GM19239 (cell line): ENCODE results near the gene DNMT3A.
A peak's percentile ranks its signal among the peaks of the same experiment; 100 is the strongest.
"Not testable (repeated sequence)": the region's sequence is repeated elsewhere in the genome, so short reads cannot be mapped to it uniquely, and the experiment has no call there.

Experiments used
- DNase-seq: peaks from one replicate; pipeline ENCODE4 v3.0.0; 2011; ENCODE audit warnings: low spot score; ENCODE audit not compliant: insufficient read length
- FAIRE-seq: peaks from 2 replicates; lab custom pipeline; 2011; peaks lifted over from hg19 to GRCh38; lab: Jason Lieb, UNC

DNMT3A gene

GRCh38 chr2:25222477-25223121, 119.1 kb downstream of the DNMT3A start:
- peak; percentile 39 for FAIRE-seq
- DNase-seq = no peak

DNA sequence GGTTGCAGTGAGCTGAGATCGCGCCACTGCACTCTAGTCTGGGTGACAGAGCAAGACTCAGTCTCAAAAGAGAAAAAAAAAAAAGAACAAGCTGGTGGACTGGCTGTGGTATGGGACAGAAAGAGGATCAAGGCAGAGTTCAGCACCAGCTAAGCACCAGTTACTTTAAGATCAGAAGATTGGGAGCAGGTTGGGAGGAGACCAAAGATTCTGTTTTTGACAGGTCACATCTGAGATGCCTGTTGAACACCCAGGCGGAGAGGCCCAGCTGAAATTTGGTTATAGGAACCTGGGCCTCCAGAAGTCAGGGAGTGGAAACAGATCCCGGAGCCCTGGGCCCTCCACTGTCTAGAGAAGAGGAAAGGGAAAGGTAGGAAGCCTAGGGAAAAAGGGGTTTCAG, 120.1 kb downstream of the DNMT3A start:
- DNase-seq = no peak
- no peak for FAIRE-seq

DNA sequence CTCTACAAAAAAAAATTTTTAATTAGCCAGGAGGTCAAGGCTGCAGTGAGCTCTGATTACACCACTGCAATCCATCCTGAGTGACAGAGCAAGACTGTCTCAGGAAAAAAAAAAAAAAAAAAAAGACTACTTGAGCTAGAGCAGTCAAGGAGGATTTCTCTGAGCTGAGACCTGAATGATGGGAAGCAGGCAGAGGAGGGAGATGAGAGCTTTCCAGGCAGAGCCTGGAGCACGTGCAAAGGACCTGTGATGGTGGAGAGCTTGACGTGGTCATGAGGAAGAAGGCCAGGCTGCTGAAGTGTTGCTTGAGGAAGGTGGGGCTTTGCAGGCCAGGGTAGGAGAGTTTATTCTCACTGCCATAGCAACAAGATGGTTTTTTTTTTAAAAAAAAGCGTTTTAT, 121.4 kb downstream of the DNMT3A start:
- no peak for FAIRE-seq
- no peak for DNase-seq

GRCh38 chr2:25219621-25220020, 122.1 kb downstream of the DNMT3A start:
- FAIRE-seq = no peak
- DNase-seq = no peak

DNA sequence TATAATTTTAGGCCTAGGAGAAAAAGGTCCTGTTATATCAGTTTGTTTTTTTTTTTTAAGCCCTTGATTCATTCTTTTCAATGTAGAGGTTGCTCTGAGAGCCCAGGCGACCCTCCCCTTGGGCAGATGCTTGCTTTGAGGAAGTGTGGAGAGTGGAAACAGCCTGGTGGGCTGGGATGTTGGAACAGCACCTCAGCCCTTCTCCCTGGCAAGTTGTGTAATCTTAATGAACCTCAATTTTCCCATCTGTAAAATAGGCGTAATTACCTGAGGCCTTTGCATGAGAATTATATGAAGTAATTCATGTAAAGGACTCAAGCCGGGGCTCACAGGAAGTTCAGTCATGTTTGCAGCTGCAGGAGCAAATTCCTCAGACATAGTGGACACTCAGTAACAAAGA, 123.6 kb downstream of the DNMT3A start:
- no peak for FAIRE-seq
- no peak for DNase-seq

DNA sequence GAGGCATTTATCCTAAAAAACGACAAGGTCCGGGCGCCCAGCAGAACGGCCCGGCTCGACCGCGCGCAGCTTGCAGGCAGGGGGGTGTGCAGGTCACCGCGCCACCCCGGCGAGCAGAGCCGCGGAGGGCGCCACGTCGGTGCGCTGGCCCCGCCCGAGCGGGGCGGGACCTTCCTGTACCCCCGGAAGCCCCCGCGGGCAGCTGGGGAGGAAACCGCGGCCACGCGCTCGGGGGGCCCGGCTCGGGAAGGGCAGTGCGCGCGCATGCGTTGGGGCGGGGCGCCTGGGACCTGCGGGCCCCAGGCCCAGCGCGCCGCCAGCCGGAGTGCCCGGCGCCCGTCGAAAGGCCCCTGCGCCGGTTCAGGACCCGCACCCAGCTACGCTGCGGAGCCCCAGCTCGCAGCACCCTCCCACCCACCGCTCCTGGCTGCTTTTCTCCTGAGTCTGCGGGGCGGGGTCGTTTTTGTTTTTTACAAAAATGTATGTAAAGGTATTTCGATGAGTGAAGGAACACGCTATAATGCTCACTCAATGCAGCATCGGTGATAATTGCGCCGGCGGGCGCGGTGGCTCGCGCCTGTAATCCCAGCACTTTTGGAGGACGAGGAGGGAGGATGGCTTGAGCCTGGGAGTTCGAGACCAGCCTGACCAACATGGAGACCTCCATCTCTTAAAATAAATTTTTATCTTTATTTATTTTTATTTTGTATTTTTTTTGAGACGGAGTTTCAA, 125.6 kb downstream of the DNMT3A start:
- DNase-seq (peak; percentile 70), FAIRE-seq (no peak)

DNA sequence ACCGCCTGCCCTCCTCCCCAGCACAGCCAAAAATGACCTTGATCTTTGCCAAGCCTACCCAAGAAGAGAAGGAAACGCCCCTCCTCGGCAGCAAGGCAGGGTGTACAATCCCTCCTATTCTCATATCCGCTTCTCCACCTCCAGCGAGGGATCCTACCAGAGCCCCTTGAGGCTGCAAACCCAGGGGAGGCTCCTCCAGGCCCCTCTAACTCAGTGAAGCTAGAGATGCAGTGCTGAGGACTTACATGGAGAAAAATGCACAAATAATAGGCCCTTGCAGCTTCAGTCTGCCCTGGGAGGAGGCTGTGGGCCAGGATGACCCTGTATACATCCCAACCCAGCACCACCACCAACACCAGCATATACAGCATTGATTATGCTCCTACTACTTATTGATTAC, 126.5 kb downstream of the DNMT3A start:
- peak; percentile 49 for FAIRE-seq
- no peak for DNase-seq

DNA sequence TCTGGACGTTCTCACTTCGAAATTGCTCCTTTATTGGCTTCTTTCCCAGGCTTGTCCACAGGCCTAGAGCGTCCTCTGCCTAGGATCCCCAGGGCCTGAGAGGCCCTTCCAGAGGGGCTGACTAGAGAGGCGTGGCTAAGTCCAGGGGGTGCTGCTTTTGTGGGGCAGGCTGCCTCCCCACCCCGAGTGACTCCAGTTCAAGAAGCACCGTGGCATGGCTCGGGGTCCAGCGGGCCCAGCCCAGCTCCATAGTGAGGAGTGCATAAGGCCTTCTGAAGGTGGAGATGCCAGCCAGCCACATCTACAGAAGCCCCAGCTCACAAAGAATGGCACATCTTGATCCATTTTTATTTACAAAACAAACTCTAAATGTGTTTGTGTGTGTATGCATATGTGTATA, 128.5 kb downstream of the DNMT3A start:
- FAIRE-seq (no peak), DNase-seq (no peak)

DNA sequence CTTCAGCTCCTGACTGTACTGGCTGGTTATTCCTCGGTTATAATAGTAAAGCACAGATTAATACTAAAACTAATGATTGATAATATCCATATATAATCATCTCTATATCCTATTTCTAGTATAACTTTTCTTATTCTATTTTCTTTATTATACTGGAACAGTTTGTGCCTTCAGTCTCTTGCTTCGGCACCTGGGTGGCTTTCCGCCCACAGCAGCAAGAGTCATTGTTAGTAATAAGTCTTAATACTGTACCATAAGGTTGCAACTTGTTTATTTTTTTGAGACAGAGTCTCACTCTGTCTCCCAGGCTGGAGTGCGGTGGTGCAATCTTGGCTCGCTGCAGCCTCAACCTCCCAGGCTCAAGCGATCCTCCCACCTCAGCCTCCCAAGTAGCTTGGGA, 130.8 kb downstream of the DNMT3A start:
- not testable (repeated sequence) for DNase-seq, FAIRE-seq

GRCh38 chr2:25207078-25207545, 134.6 kb downstream of the DNMT3A start:
- DNase-seq (no peak), FAIRE-seq (no peak)

DNA sequence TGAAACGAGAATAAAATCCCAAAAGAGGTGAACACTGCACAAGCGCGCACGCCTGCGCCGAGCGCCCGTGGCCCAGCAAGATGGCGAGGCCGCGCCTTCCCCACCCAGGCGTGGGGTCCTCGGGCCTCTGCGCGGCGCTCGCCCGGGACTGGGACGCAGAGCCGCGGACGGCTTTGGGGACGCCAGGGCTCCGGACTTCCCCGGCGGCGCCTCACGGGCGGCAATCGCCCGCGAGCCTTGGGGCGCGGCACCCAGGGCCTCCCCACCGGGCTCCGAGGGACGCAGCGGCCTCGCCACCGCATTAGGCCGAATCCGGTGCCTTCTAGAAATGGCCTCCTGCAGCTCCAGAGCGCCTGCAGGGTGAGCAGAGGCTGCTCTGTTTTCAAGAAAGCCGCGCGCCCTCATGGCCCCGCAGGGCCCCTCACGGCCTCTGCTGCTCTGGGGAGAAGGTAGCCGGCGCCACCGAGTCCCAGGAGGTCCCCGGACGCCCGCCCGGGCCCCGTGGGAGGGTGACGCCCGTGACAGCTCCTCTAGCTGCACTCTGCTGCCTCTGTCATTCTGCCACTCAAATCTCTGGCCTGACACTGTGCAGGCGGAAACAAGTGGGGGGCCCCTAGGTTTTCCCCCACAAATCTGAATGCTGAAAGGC, 137.4 kb downstream of the DNMT3A start:
- DNase-seq = peak; percentile 44
- no peak for FAIRE-seq

DNA sequence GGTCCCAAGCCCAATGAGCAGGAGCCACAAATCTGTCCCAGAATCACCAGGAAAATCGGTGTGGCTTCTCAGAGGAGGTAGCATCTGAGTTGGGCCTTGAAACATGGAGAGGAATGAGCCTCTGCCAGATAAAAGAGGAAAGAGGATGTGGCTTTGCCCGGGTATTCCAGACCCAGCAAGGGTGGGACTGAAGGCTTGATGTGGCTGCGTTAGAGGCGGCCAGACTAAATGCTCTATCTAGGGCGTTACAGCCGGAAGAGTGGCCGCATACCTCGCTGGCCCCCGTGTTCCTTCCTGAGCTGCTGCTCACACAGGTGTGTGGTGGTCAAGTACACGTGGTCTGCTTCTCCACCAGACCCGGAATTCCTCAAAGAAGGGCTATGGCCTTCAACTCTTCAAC, 139.4 kb downstream of the DNMT3A start:
- DNase-seq = no peak
- no peak for FAIRE-seq

DNA sequence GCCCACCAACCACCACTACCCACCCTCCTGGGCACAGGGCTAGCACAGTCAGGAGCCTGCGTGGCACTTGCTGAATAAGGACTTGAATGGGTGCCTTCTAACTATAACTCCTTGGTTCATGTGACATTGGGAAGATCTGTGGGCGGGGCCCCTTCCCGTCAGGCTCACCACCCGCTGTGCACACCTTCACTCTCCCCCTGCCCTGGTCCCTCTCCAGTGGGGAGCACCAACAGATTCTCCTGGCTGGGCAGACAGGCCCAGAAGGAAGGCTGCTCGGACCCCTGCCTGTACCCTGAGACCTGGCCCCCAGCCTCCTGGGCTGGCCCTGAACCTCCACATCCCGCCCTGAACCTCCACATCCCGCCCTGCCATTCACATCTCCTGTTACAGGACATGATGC, 139.9 kb downstream of the DNMT3A start:
- FAIRE-seq = no peak
- DNase-seq = no peak

GRCh38 chr2:25201265-25201664, 140.5 kb downstream of the DNMT3A start:
- DNase-seq = no peak
- no peak for FAIRE-seq

DNA sequence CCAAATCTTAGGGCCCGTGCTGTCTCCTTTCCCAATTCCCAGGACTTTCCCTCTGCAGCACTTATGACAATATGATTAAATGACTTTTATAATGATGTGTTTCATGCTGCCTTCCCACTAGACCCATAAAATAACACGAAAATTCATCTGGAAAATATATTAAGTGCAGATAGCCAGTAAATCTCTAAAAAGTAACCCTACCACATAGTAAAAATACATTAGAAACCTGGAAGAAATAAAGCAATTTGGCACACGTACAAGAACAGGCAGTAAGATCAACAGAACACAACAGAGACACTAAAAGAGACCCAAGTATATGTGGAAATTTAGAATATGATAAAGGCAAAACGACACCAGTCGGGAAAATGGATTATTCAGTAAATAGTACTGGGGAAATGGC, 143.1 kb downstream of the DNMT3A start:
- no peak for FAIRE-seq

GRCh38 chr2:25198209-25198525, 143.6 kb downstream of the DNMT3A start:
- no peak for FAIRE-seq
- DNase-seq = no peak

More for the DNA sequence above, 143.1 kb downstream of the DNMT3A start:
- DNase-seq = no peak

- DNase-seq = no peak
- FAIRE-seq = no peak
Measured at GRCh38 chr2:25197336-25198208, 144.2 kb downstream of the DNMT3A start.

- FAIRE-seq (no peak), DNase-seq (no peak)
Measured at GRCh38 chr2:25194576-25195122, 147.1 kb downstream of the DNMT3A start.

DNA sequence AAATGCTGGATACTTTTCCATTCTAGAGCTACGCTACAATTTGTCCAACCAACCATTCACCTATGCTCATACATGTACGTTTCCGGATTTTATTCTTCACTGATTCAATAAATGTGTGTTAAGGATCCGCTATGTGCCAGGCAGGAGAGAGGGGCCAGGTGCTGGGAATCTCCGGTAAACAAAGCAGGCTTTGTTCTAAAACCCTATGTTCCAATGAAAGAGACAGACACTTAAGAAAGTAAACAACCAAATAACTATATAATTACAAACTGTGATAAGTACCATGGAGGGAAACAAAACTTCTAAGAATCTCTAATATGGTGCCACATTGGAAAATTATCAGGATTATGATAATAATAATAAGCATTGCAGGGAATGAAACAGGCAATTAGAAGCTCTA, 151.2 kb downstream of the DNMT3A start:
- DNase-seq (no peak), FAIRE-seq (no peak)

GRCh38 chr2:25188405-25188804, 153.3 kb downstream of the DNMT3A start:
- FAIRE-seq (no peak), DNase-seq (no peak)
